ENCODE results near the gene ALG12. TPM values are rescaled to one million over a fixed set of nuclear protein-coding genes. Genes with fewer than 3 reads are reported as not detected.
"Not testable (repeated sequence)": the region's sequence is repeated elsewhere in the genome, so short reads cannot be mapped to it uniquely, and the experiment has no call there.

ALG12 gene
- total and polyA plus RNA-seq, 2 of the 8 experiments (the other 6 are each of a cell fraction or from before 2014, with no cell fraction given): 13.4 to 22.5 TPM

DNA sequence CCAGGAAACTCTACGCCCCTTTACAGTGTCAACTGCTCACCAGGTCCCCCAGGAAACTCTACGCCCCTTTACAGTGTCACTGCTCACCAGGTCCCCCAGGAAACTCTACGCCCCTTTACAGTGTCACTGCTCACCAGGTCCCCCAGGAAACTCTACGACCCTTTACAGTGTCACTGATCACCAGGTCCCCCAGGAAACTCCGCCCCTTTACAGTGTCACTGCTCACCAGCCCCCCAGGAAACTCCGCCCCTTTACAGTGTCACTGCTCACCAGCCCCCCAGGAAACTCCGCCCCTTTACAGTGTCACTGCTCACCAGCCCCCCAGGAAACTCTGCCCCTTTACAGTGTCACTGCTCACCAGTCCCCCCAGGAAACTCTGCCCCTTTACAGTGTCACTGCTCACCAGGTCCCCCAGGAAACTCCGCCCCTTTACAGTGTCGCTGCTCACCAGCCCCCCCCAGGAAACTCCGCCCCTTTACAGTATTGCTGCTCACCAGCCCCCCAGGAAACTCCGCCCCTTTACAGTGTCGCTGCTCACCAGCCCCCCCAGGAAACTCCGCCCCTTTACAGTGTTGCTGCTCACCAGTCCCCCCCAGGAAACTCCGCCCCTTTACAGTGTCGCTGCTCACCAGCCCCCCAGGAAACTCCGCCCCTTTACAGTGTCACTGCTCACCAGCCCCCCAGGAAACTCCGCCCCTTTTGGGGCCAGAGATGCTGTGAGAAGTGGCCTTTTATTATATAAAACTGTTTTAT lies 27.0 kb upstream of the ALG12 start:
- not testable (repeated sequence) for H4K91ac ChIP-seq (replicated peaks; ENCODE audit: insufficient read length, low read length); FAIRE-seq

More for the DNA sequence above, 27.0 kb upstream of the ALG12 start:
- not testable (repeated sequence) for H3K79me1 ChIP-seq (ENCODE audit: low read depth, low read length); H3K4ac ChIP-seq (replicated peaks; ENCODE audit: insufficient read length, low read depth, low read length); H3K79me2 ChIP-seq (ENCODE audit: control insufficient read depth in 1 of 2, insufficient read depth in 2 of 2, low read length in 2 of 2); H2AFZ ChIP-seq (ENCODE audit: low read length); H4K5ac ChIP-seq (ENCODE audit: insufficient read length, low read depth, low read length); DNase-seq (ENCODE audit: low read depth in 1 of 2, low spot score in 2 of 2); H3K27me3 ChIP-seq (replicated peaks in 1 of 4; ENCODE audit: control insufficient read depth in 3 of 4, extremely low read depth in 1 of 4, insufficient read depth in 3 of 4, low read length in 3 of 4); H2BK5ac ChIP-seq (ENCODE audit: low read depth, low read length); H2BK20ac ChIP-seq (ENCODE audit: low read length); H4K20me1 ChIP-seq (replicated peaks in 1 of 2; ENCODE audit: control insufficient read depth in 1 of 2, insufficient read depth in 2 of 2, low read length in 2 of 2); H3K56ac ChIP-seq (replicated peaks; ENCODE audit: insufficient read length, low read depth, low read length); H3K23me2 ChIP-seq (ENCODE audit: low read depth, low read length); H3K36me3 ChIP-seq (ENCODE audit: control insufficient read depth in 2 of 4, insufficient read depth in 4 of 4, low read length in 3 of 4); H3K27ac ChIP-seq (ENCODE audit: low read depth, low read length); H3K14ac ChIP-seq (ENCODE audit: insufficient read length); H3K23ac ChIP-seq (ENCODE audit: insufficient read length); H2BK15ac ChIP-seq (ENCODE audit: low read length); H3K9ac ChIP-seq (replicated peaks in 1 of 4; ENCODE audit: extremely low read depth in 1 of 4, low read depth in 3 of 4, low read length in 3 of 4); H4K8ac ChIP-seq (ENCODE audit: extremely low read depth, insufficient read depth, low read length); H2BK12ac ChIP-seq (ENCODE audit: low read depth, low read length); H3K4me2 ChIP-seq (ENCODE audit: insufficient read depth in 1 of 2, low read depth in 2 of 2, low read length in 2 of 2); H3K18ac ChIP-seq (ENCODE audit: extremely low read depth, low read length); H3K9me3 ChIP-seq (ENCODE audit: insufficient read depth in 2 of 2, low read depth in 1 of 2, low read length in 1 of 2); H3K4me3 ChIP-seq (ENCODE audit: extremely low read depth in 1 of 4, insufficient read depth in 2 of 4, low read depth in 3 of 4, low read length in 4 of 4); H2BK120ac ChIP-seq (replicated peaks; ENCODE audit: low read depth, low read length); H2AK5ac ChIP-seq (ENCODE audit: low read depth, low read length)
- ChIA-PET POLR2A (ENCODE audit: partially characterized antibody) (interaction anchor here (2.1 kb wide), 1 partner anchor 11 kb away, joined by 7 read pairs; no protein-coding TSS in a partner anchor), CTCF (ENCODE audit: partially characterized antibody) (interaction anchor here (1.2 to 1.5 kb wide), 2 partner anchors 22 to 48 kb away, joined by 3 to 5 read pairs; no protein-coding TSS in a partner anchor)
- WGBS, 2 experiments (ENCODE audit: extremely low coverage in 1 of 2, insufficient coverage in 1 of 2, insufficient read length in 1 of 2, insufficient replicate concordance in 2 of 2, low coverage in 1 of 2, low lambda C conversion rate in 2 of 2, missing lambda C conversion rate in 1 of 2): 81% methylated on average over 6 of the region's 17 CpGs; no CpG with 5 or more reads in 1 of the 2 experiments
- H3K4me1 ChIP-seq (replicated peaks in 1 of 4; ENCODE audit: control insufficient read depth in 3 of 4, insufficient read depth in 4 of 4, low read length in 3 of 4): peaks cover 0 to 20% (median 10%) of the 10 kb centered on the region in 4 experiments; a peak in 5 of 7 replicates

Data from H1 (cell line).